Erythroblast (primary cell): ENCODE data around the gene ZFP36L1.

Source experiments
- GATA1 ChIP-seq: IDR thresholded peaks from 2 replicates; pipeline ENCODE4 v1.6.1; 2011; ENCODE audit warnings: low read depth, mild to moderate bottlenecking, control low read depth, low read length, moderate library complexity
- POLR2A ChIP-seq: IDR thresholded peaks from 2 replicates; pipeline ENCODE4 v1.6.1; 2011; ENCODE audit warnings: mild to moderate bottlenecking, low read length

- no peak for TF ChIP-seq POLR2A
- TF ChIP-seq GATA1 = no peak
These were observed 45.5 kb downstream of the ZFP36L1 start for GRCh38 chr14:68747393-68747792.
